Progenitor cell of endocrine pancreas (in vitro differentiated cells): ENCODE data around the gene AFDN. TPM values are rescaled to one million over a fixed set of nuclear protein-coding genes. Genes with fewer than 3 reads are reported as not detected.

Source experiments
- DNase-seq: peaks from one replicate; pipeline ENCODE4 v3.0.0; 2021; ENCODE audit warnings: low spot score; ENCODE audit not compliant: unreplicated experiment
- H3K27ac Mint-ChIP-seq: 2 replicates; pipeline ENCODE4 v1.8.0; 2021; ENCODE audit warnings: mild to moderate bottlenecking, moderate library complexity, mixed read lengths
- H3K27me3 Mint-ChIP-seq: 2 replicates; pipeline ENCODE4 v1.8.0; 2021; ENCODE audit warnings: mixed read lengths
- H3K36me3 Mint-ChIP-seq: 2 replicates; pipeline ENCODE4 v1.8.0; 2022; ENCODE audit warnings: mixed read lengths; ENCODE audit not compliant: insufficient read depth
- H3K4me1 Mint-ChIP-seq: 2 replicates; pipeline ENCODE4 v1.8.0; 2021; ENCODE audit warnings: low read depth, mixed read lengths
- H3K4me3 Mint-ChIP-seq: 2 replicates; pipeline ENCODE4 v1.8.0; 2021; ENCODE audit warnings: low read depth, mild to moderate bottlenecking, moderate library complexity, mixed read lengths
- H3K9me3 Mint-ChIP-seq: 2 replicates; pipeline ENCODE4 v1.8.0; 2021; ENCODE audit warnings: low read depth, mixed read lengths
- total RNA-seq: library from RNA; stranded (reverse); gene quantifications from 2 replicates; pipeline ENCODE4 v1.2.1, GENCODE V29; 2021
- TF ChIP-seq, protein P1 (sequence below): fragments of 200-600 bp; sonication (generic); IDR thresholded peaks from one replicate; pipeline ENCODE4 v1.5.0; 2021; ENCODE audit warnings: antibody characterized with exemption, mild to moderate bottlenecking; ENCODE audit not compliant: unreplicated experiment

Gene AFDN
- total RNA-seq, 1 donor from 2014 or later, result 423 TPM

DNA sequence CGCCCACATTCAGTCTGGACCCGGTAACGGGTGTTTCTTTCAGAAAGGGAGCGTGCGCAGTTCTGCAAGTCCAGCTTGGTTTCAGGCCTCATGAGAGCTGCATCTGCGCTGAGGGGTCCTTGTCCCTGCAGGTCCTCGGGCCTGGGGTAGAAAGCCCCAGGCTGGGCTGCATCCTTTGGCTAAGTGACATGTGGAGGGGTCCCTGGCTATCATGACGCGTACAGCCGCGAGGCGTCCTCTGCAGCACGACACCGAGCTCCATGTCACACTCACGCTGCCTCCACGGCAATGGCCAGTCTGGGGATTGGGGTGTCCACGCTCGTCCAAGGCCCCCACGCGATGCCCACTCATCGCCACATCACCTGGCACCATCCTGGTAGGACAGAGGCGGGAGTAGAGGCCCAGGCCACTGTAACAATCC lies 169.0 kb downstream of the AFDN start:
- no peaks in the 10 kb centered on the region for H3K9me3 Mint-ChIP-seq
- H3K27ac Mint-ChIP-seq, result no peak overlapping the region
- no peaks in the 10 kb centered on the region for H3K27me3 Mint-ChIP-seq
- DNase-seq, result no peak
- no peak overlapping the region for H3K4me3 Mint-ChIP-seq
- TF ChIP-seq, protein P1, sequence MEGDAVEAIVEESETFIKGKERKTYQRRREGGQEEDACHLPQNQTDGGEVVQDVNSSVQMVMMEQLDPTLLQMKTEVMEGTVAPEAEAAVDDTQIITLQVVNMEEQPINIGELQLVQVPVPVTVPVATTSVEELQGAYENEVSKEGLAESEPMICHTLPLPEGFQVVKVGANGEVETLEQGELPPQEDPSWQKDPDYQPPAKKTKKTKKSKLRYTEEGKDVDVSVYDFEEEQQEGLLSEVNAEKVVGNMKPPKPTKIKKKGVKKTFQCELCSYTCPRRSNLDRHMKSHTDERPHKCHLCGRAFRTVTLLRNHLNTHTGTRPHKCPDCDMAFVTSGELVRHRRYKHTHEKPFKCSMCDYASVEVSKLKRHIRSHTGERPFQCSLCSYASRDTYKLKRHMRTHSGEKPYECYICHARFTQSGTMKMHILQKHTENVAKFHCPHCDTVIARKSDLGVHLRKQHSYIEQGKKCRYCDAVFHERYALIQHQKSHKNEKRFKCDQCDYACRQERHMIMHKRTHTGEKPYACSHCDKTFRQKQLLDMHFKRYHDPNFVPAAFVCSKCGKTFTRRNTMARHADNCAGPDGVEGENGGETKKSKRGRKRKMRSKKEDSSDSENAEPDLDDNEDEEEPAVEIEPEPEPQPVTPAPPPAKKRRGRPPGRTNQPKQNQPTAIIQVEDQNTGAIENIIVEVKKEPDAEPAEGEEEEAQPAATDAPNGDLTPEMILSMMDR, result no peak
- no peaks in the 10 kb centered on the region for H3K36me3 Mint-ChIP-seq
- H3K4me1 Mint-ChIP-seq, result peaks cover 2% of the 10 kb centered on the region

DNA sequence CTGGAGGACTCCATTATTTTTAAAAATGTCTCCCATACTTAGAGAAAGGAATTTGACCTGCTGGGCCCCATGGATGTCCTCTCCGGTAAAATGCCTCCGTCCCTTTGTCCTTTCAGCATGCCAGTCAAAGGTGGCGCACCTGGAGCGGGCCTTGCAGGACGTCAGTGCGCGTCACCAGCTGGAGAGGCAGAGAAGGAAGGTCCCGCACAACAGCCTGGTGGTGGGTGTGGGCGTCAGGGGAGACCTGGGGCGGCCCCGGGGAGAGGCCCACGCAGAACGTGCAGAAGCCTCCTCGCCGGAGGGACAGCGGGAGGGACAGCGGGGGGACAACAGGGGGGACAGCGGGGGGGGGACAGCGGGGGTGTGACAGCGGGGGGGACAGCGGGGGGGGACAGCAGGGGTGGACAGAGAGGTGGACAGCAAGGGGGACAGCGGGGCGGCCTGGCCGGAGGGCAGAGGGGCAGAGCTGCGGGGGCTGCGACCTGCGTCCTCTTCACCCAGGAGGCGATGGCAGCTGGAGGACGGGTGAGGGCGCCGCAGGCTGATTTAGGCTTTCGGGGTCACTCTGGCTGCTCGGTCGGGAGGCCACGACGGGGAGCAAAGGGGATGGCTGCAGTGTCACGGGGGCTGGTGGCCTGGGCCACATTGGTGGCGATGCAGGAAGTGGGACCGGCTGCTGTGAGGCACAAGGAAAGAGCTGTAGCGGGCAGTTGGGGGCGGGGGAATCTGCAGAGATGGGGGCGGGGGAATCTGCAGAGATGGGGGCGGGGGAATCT lies 169.9 kb downstream of the AFDN start:
- no peak overlapping the region for H3K27ac Mint-ChIP-seq
- H3K9me3 Mint-ChIP-seq, result no peaks in the 10 kb centered on the region
- H3K36me3 Mint-ChIP-seq, result no peaks in the 10 kb centered on the region
- H3K4me1 Mint-ChIP-seq, result peaks cover 2% of the 10 kb centered on the region
- DNase-seq, result no peak
- TF ChIP-seq, protein P1, result no peak
- no peaks in the 10 kb centered on the region for H3K27me3 Mint-ChIP-seq
- H3K4me3 Mint-ChIP-seq, result no peak overlapping the region

DNA sequence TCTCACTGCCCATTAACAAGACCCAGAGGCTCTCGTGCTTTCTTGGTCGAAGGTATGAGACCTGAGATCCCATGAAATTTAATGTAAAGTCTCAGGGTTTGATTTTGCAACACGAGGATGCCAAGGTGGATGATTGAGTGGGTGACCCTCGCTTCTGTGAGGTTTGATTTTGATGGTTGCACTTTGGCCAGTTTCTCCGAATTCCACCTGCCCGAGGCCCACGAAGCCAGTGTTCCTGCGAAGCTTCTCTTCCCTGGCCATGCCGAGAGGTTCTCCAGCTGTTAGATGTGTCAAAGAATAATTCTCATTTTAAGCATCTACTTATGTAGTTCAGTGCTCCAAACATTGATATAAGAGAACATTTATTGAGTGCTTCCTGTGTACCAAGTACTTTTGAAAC lies 170.9 kb downstream of the AFDN start, which contains the start of gene KIF25:
Gene KIF25, plus strand, starts transcription at position 30 of the 400 bp plus-strand sequence. CDS start 31,915 bp downstream, outside the sequence.
- H3K4me3 Mint-ChIP-seq, result no peak within 1 kb of the TSS
- no peak for DNase-seq
- no peaks in the 10 kb centered on the region for H3K27me3 Mint-ChIP-seq
- no peaks in the 10 kb centered on the region for H3K9me3 Mint-ChIP-seq
- H3K27ac Mint-ChIP-seq, result no peak within 1 kb of the TSS
- TF ChIP-seq, protein P1, result no peak
- H3K36me3 Mint-ChIP-seq, result no peaks in the 10 kb centered on the region
- H3K4me1 Mint-ChIP-seq, result peaks cover 2% of the 10 kb centered on the region

DNA sequence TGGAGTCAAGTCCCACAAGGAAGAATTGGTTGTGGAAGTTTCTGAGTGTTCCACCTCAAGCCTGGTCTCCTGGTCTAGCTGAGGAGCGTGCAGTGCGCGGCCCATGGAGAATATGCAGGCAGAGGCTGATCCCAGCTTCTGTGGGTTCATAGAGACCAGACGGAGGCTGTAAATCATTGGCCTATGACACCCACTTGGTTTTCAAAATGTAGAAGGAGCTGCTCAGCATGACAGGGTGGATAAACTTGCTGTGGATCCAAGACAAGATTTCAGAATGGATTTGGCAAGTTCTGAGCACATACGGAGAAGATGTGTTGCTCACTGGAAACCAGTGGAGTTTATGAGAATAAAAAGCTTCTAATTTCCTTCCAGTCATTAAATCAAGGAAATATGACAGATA lies 171.5 kb downstream of the AFDN start:
- H3K27me3 Mint-ChIP-seq, result peaks cover 3% of the 10 kb centered on the region
- no peak for DNase-seq
- H3K4me1 Mint-ChIP-seq, result peaks cover 2% of the 10 kb centered on the region
- TF ChIP-seq, protein P1, result no peak
- H3K36me3 Mint-ChIP-seq, result no peaks in the 10 kb centered on the region
- no peak overlapping the region for H3K4me3 Mint-ChIP-seq
- no peaks in the 10 kb centered on the region for H3K9me3 Mint-ChIP-seq
- no peak overlapping the region for H3K27ac Mint-ChIP-seq

DNA sequence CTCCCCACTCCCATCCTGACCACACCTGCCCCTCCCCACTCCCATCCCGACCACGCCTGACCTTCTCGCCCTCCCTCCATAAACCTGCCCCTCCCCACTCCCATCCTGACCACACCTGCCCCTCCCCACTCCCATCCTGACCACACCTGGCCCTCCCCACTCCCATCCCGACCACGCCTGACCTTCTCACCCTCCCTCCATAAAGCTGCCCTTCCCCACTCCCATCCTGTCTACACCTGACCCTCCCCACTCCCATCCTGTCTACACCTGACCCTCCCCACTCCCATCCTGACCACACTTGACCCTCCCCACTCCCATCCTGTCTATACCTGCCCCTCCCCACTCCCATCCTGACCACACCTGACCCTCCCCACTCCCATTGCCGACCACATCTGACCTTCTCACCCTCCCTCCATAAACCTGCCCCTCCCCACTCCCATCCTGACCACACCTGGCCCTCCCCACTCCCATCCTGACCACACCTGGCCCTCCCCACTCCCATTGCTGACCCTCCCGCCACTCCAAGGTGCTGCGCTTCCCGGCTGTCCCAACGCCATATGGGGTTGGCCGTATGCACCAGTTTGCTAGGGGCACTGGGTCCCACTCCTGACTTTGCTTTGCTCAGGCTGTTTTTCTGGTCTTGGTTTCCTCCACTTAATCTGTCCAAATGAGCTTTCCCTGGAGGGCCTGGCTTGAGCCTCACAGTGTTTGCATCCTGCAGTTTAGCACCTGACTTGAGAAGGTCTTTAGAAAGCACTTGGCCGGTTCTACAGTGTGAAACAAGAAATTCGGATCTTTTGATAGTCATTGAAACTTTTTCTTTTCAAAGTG lies 173.7 kb downstream of the AFDN start:
- DNase-seq, result no peak
- Mint-ChIP-seq H3K36me3 (no peaks in the 10 kb centered on the region), H3K4me1 (peaks cover 2% of the 10 kb centered on the region), H3K4me3 (no peak overlapping the region), H3K27me3 (peaks cover 4% of the 10 kb centered on the region), H3K27ac (no peak overlapping the region), H3K9me3 (no peaks in the 10 kb centered on the region)
- TF ChIP-seq, protein P1, result no peak
